Muscle of back (tissue), 11 donors: ENCODE data around the gene STAT5A. TPM values are rescaled to one million over a fixed set of nuclear protein-coding genes. Genes with fewer than 3 reads are reported as not detected.

Experiments used
- DNase-seq, 3 donors: peaks; one replicate each; pipeline versions ENCODE4 v3.0.0 to v3.0.0-alpha.2; 2013
- polyA plus RNA-seq, 10 donors: library from polyadenylated mRNA; unstranded; fragments of 120-200 nt; gene quantifications; one replicate each; pipeline ENCODE4 v1.2.1, GENCODE V29; 2013; ENCODE audit not compliant: insufficient read length in 10 of 10

Gene STAT5A
- polyA plus RNA-seq, 10 donors = 13.5 to 19.9 (median 16.0) TPM

GRCh38 chr17:42266918-42267766 is 21.2 kb upstream of the STAT5A start:
- DNase-seq = peak in 1 of 3 donors; percentile 40

DNA sequence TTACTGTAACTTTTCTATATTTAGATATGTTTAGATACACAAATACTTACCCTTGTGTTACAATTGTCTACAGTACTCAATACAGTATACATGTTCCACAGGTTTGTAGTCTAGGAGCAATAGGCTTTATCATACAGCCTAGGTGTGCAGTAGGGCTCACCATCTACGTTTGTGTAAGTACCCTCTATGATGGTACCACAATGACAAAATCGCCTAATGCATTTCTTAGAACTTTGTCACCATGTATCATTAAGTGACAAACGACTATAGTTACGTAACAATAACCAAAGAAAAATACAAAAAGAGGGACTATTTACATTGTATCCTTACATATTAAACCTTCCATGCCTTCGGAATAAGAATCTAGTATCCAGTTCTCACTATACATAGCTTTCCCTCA is 20.1 kb upstream of the STAT5A start:
- DNase-seq = no peak

- DNase-seq = no peak
Measured at GRCh38 chr17:42270170-42270535, 18.1 kb upstream of the STAT5A start.

DNA sequence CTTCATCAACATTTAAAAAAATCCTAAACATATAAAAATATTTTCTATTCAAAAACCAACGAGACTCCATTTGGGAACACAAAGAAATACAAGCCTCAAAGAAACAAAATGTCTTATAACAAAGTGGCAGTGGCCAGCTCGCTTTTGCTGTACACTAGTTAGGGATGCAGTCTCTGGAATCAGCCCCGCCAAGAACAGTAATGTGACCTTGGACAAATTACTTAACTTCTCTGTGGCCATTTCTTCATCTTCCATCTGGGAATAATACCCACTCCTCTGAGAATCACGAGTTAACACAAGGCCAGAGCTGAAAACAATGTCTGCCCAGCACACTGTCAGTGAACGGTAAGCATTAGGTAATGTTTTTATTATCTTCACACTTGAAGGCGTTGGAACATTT is 17.7 kb upstream of the STAT5A start:
- no peak for DNase-seq

GRCh38 chr17:42271006-42271778 is 17.1 kb upstream of the STAT5A start:
- no peak for DNase-seq

DNA sequence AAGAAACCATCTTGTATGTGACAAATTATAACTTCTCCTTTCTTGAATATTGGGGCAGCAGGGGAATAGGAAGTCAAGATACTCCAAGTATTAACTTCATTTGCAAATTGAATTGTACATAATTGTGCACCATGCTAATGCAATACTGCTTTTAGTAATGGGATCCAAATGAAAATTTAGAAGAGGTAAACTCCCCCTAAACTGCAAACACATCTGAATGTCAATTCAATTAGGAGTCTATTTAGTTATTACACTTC is 16.6 kb upstream of the STAT5A start:
- no peak for DNase-seq

DNA sequence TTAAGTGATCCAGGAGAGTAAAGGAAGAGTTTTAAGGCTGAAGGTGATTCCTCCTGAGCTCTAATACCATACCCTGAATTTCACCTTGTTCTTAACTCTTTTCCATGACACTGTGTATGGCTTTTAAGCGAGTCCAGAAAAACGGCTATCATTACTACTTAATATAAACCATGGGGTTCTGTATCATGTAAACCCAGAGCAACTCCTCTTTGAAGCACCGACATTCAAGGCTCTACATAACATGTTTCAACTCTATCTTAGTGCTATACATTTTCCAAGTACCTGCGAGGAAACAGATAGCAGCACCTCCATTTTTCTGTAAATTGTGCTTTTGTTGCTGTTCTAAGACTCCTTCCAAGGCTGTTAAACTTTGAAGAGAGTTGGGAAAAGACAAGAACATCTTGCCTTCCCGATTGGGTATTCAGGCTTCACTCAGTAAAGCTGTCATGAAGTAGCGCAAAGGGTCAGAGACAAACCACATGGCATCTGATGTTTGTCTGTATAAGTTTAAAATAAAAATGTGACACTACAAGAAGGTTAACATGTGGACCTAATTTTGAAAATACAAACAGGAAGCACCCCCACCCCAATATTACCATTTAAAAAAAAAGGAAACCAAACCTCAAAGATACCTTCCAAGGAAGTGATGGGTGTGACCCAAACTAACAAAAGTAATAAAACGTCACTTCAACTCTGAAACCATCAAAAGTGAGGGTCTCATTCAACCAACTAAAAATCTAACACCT is 16.0 kb upstream of the STAT5A start:
- DNase-seq = no peak

- no peak for DNase-seq
Measured at GRCh38 chr17:42273474-42274252, 14.6 kb upstream of the STAT5A start.

DNA sequence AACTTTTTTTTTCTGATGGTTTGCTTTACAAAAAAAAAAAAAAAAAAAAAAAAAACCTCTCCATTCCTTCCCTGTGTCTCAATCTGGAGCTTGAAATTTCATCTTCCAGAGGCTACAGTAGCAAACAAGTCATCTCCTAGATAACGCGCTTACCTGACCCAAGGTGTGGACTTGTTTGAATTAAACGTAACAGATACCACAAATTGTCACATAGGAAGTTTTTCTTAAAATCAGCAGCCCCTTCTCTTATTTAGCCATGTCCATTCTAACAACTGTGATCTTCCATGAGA is 14.1 kb upstream of the STAT5A start:
- DNase-seq = no peak

- peak in 1 of 3 donors; percentile 28 for DNase-seq
Measured at GRCh38 chr17:42274812-42275526, 13.3 kb upstream of the STAT5A start.

GRCh38 chr17:42275527-42276358 is 12.6 kb upstream of the STAT5A start:
- peak in 2 of 3 donors; percentile 44 to 77 for DNase-seq

GRCh38 chr17:42276359-42276608 is 12.0 kb upstream of the STAT5A start, which contains the start of gene STAT5B:
TSS of gene STAT5B (minus strand) at chr17:42276391. CDS start at chr17:42232127, 44,264 bp downstream.
- DNase-seq = peak; percentile 71 to 85 (median 83)

GRCh38 chr17:42276609-42277341 is 11.5 kb upstream of the STAT5A start:
- DNase-seq = peak; percentile 59 to 79 (median 67)

GRCh38 chr17:42277342-42277712 is 11.0 kb upstream of the STAT5A start:
- DNase-seq = no peak

DNA sequence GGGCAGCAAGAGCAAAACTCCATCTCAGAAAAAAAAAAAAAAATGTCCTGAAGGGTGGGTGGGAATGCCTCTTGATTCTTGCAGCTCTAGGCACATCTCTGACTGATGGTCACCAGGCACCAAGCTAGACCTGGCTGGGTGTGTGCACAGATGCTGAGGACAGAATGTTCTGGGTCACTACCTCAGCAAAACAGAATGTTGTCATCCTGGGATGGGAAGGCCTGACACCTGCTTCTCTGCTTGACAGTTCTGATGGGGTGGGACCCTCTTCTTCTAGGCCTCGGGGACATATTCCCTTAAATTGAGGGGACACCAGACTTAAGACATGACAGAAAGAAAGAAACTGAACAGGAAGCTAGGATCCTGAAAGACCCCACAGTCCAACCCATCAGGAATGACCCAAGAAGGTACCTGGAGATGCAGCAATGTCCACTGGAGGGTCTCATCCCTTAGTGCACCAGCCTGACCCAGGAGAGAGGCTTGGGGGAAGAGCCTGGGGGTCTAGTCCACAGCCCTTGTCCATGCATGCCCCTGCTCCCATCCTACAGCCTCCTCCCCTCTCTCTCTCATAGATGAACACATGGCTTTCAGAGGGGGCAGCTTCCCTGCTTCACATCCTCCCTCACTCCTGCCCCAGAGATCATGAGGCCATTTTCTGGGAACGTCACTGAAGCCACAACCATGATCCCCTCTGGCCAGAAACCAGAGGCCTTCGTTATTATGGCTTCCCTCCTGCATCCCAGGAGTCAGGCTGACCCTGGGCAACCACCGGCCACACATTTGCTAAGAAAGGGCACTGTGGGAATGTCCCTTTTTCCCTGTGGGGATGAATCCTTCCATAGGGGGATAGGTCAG is 8.3 kb upstream of the STAT5A start:
- no peak for DNase-seq

DNA sequence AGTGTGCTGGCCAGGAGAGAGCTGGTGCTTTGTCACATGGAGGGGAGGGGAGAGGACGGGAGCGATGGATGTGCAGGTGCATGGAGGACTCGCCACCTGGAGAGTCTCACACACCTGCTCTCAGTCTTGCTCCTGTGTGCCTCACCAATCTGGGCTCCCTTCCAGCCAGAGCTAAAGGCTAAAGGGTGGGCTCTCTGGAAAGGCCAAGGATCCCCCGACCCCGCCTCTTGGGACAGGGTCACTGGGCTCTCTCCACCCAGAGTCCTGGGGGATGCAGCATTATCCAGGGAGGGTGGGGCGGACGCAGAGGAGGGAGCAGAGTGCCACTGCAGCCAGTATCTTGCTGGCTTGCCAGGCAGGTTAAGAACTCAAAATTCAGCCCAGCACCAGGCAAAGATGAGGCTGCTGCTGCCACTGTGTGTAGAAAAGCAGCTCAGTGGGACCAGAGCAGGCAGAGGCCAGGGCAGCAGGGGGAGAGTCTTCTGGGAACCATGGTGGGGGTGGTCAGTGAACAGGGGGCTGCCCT is 6.7 kb upstream of the STAT5A start:
- no peak for DNase-seq

DNA sequence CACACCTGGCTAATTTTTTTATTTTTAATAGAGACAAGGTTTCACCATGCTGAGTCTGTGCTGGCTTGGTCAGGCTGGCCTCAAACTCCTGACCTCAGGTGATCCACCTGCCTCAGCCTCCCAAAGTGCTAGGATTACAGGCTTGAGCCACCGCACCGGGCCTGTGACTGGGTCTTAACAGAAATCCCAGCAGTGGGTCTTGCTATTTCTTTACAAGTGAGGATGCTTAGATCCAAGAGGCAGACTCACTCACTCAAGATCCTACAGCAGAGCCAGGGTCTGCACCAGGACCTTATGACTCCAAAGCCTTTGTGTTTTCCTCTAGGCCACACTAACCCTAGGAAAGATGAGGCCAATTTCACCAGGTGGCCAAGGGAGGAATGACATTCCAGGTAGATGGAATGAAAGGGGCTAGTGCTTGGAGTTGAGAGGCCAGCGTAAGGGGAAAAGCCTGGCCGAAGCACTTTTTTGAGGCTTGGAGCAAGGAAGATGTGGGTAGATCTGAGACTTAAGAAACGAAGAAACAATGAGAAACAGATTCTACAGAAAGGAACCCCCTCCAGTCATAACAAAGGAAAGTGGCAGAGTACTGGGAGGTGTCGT is 5.7 kb upstream of the STAT5A start:
- DNase-seq = no peak
